ENCODE measurements around the gene ZNF493. TPM values are rescaled to one million over a fixed set of nuclear protein-coding genes. Genes with fewer than 3 reads are reported as not detected.

Gene ZNF493
- total RNA-seq, 1 experiment from 2014 or later = 26.4 TPM

DNA sequence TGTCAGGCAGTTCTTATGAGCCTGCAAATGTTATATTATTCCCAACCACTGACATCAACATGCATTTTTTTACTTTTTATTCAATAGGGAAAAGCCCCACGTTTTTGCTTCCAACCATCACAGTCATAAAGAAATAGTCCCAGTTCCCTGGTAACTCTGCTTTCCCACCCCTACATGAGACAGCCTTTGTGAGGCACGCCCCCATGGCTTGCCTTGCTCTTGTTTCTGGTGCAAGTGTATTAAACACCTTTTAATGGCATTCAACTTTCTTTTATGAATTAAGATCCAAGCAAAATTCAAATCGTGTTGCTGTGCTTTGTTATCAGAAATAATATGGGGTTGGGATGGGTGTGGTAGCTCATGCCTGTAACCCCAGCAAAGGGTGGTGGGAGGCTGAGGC, 54.3 kb downstream of the ZNF493 start:
- no peak overlapping the region for H3T11ph ChIP-seq (ENCODE audit: low read length)
- peaks cover 72 to 73% of the 10 kb centered on the region in 2 experiments for H3K9me3 Mint-ChIP-seq
- H3K27ac Mint-ChIP-seq = no peak overlapping the region
- no peak overlapping the region for H3K18ac ChIP-seq (ENCODE audit: insufficient read length, low read depth, low read length)
- no peaks in the 10 kb centered on the region for H3K4me1 ChIP-seq (ENCODE audit: insufficient read depth, low read length)
- H3K27me3 ChIP-seq (ENCODE audit: insufficient read depth, low read length) = no peaks in the 10 kb centered on the region
- H3K14ac ChIP-seq (ENCODE audit: insufficient read depth, low read length) = no peak overlapping the region
- no peaks in the 10 kb centered on the region for H3K79me1 ChIP-seq (ENCODE audit: insufficient read depth, low read depth, low read length, poor library complexity, severe bottlenecking)
- no peak overlapping the region for H3K9ac ChIP-seq (ENCODE audit: extremely low read depth, insufficient read length, low read length)
- no peaks in the 10 kb centered on the region; the same call in 1 of the 2 replicates for H3K27me3 Mint-ChIP-seq (ENCODE audit: low read depth)
- TF ChIP-seq, protein P1, sequence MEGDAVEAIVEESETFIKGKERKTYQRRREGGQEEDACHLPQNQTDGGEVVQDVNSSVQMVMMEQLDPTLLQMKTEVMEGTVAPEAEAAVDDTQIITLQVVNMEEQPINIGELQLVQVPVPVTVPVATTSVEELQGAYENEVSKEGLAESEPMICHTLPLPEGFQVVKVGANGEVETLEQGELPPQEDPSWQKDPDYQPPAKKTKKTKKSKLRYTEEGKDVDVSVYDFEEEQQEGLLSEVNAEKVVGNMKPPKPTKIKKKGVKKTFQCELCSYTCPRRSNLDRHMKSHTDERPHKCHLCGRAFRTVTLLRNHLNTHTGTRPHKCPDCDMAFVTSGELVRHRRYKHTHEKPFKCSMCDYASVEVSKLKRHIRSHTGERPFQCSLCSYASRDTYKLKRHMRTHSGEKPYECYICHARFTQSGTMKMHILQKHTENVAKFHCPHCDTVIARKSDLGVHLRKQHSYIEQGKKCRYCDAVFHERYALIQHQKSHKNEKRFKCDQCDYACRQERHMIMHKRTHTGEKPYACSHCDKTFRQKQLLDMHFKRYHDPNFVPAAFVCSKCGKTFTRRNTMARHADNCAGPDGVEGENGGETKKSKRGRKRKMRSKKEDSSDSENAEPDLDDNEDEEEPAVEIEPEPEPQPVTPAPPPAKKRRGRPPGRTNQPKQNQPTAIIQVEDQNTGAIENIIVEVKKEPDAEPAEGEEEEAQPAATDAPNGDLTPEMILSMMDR (conservative IDR thresholded peaks at IDR 0.05) = no peak
- H3K23me2 ChIP-seq (ENCODE audit: insufficient read length, low read depth, low read length, poor library complexity, severe bottlenecking) = no peaks in the 10 kb centered on the region
- H2BK5ac ChIP-seq (ENCODE audit: insufficient read length, low read length) = no peak overlapping the region
- peaks cover 80 to 83% (median 82%) of the 10 kb centered on the region in 3 experiments for H3K36me3 Mint-ChIP-seq (ENCODE audit: insufficient read depth in 1 of 3, low read depth in 3 of 3)
- no peak overlapping the region for H3K27ac ChIP-seq (ENCODE audit: insufficient read length, low read depth, low read length)
- no peaks in the 10 kb centered on the region for H3K4me1 Mint-ChIP-seq
- no peak overlapping the region for H4K8ac ChIP-seq (replicated peaks; ENCODE audit: insufficient read length, low read depth, low read length)
- H3K4me2 ChIP-seq (ENCODE audit: insufficient read depth, insufficient read length, low read length) = no peak overlapping the region
- H2BK12ac ChIP-seq (ENCODE audit: insufficient read length, low read depth, low read length) = no peak overlapping the region
- H3K9me3 ChIP-seq (ENCODE audit: control insufficient read depth, low read depth, low read length) = peaks cover 31% of the 10 kb centered on the region
- no peak overlapping the region for H4K5ac ChIP-seq (ENCODE audit: insufficient read length, low read depth, low read length)
- no peaks in the 10 kb centered on the region for H4K20me1 ChIP-seq (ENCODE audit: control insufficient read depth, insufficient read depth, insufficient read length)
- no peak overlapping the region for H2BK20ac ChIP-seq (ENCODE audit: low read depth, low read length, poor library complexity, severe bottlenecking)
- no peak overlapping the region for H3K23ac ChIP-seq (ENCODE audit: insufficient read length, low read depth, low read length)
- H3K56ac ChIP-seq (ENCODE audit: insufficient read length, low read depth, low read length) = no peak overlapping the region
- no peak overlapping the region for H2AK5ac ChIP-seq (ENCODE audit: insufficient read length, low read length)
- H2BK15ac ChIP-seq (ENCODE audit: low read depth, low read length) = no peak overlapping the region
- H3K79me2 ChIP-seq (ENCODE audit: insufficient read depth, low read length) = no peaks in the 10 kb centered on the region; the same call in 1 of the 2 replicates
- H4K91ac ChIP-seq (ENCODE audit: insufficient read length, low read depth, low read length) = no peak overlapping the region
- DNase-seq = no peak
- no CpG with 5 or more reads among the region's 3 CpGs for WGBS (ENCODE audit: extremely low coverage, insufficient read length, low lambda C conversion rate)
- H2AFZ ChIP-seq (ENCODE audit: low read length) = no peak overlapping the region
- no peak overlapping the region for H3K4ac ChIP-seq (ENCODE audit: low read depth, low read length)
- H3K4me3 Mint-ChIP-seq = no peak overlapping the region
- no peak overlapping the region for H2BK120ac ChIP-seq (ENCODE audit: low read depth, low read length, poor library complexity, severe bottlenecking)
